HL-60 (cell line): ENCODE data around the gene POLR2L.
A peak's percentile ranks its signal among the peaks of the same experiment; 100 is the strongest.

Experiments
- DNase-seq, 2 experiments: peaks; one replicate each; pipeline ENCODE4 v3.0.0-alpha.2; 2010 to 2020; ENCODE audit warnings: low read depth in 1 of 2, low spot score in 1 of 2
- H3K27ac ChIP-seq: fragments of 250-450 bp; sonication (Bioruptor Pico); replicated peaks from 2 replicates; pipeline ENCODE4 v1.5.1; 2020; ENCODE audit warnings: mild to moderate bottlenecking, moderate library complexity
- H3K27me3 ChIP-seq: fragments of 250-450 bp; sonication (Bioruptor Pico); 2 replicates; pipeline ENCODE4 v1.5.1; 2021; ENCODE audit warnings: mild to moderate bottlenecking, moderate library complexity; ENCODE audit not compliant: insufficient read depth, poor library complexity, severe bottlenecking
- H3K4me3 ChIP-seq: replicated peaks from 2 replicates; pipeline ENCODE4 v1.5.1; 2011; ENCODE audit warnings: mild to moderate bottlenecking, control low read depth, low read length; ENCODE audit not compliant: insufficient read depth
- CTCF ChIP-seq: IDR thresholded peaks from one replicate; pipeline ENCODE4 v1.5.1; 2011; ENCODE audit warnings: low read length, control low read depth, inconsistent platforms; ENCODE audit not compliant: insufficient read depth
- GABPA ChIP-seq: IDR thresholded peaks from 2 replicates; pipeline ENCODE4 v1.6.1; 2012; ENCODE audit warnings: low read depth
- POLR2AphosphoS5 ChIP-seq: IDR thresholded peaks from 2 replicates; pipeline ENCODE4 v1.6.1; 2012; ENCODE audit warnings: low read depth
- REST ChIP-seq: IDR thresholded peaks from 2 replicates; pipeline ENCODE4 v1.6.1; 2012; ENCODE audit warnings: low read depth; ENCODE audit not compliant: insufficient replicate concordance
- SPI1 ChIP-seq: IDR thresholded peaks from 2 replicates; pipeline ENCODE4 v1.6.1; 2012; ENCODE audit warnings: low read depth, mild to moderate bottlenecking, borderline replicate concordance
- long read RNA-seq: library from polyadenylated mRNA; unstranded; transcript quantifications from one replicate; pipeline ENCODE4 v2.0.0, GENCODE V29; 2020

The POLR2L gene
- long read RNA-seq, transcript POLR2L-201 (2 exons, 892 nt) = major isoform, 8 of 8 reads
- long read RNA-seq, partial matches to known transcripts = 0 of 8 reads
- long read RNA-seq, other reads (novel, unspliced or antisense) = 0 of 8 reads

GRCh38 chr11:842370-843002 is at the start of gene POLR2L, which contains the start of gene TSPAN4:
POLR2L (minus strand) TSS chr11:842529; CDS start chr11:842508, 21 bp downstream.
TSPAN4 (plus strand) TSS chr11:842852; CDS start chr11:850305, 7,453 bp downstream.
- peak in 1 of 2 experiments; percentile 85 for DNase-seq
- peak within 1 kb of the TSS; percentile 99 for H3K4me3 ChIP-seq
- peak within 1 kb of the TSS; percentile 64 for H3K27ac ChIP-seq
- peak; percentile 71 for TF ChIP-seq REST
- peak; percentile 93 for TF ChIP-seq POLR2AphosphoS5
- no peak for TF ChIP-seq GABPA
- no peaks in the 10 kb centered on the region for H3K27me3 ChIP-seq

- Histone ChIP-seq H3K4me3 (no peak overlapping the region), H3K27me3 (no peaks in the 10 kb centered on the region), H3K27ac (no peak overlapping the region)
- DNase-seq = no peak
- TF ChIP-seq SPI1 (no peak), REST (no peak), GABPA (no peak), POLR2AphosphoS5 (no peak), CTCF (no peak)
These were observed 48.6 kb upstream of the POLR2L start for GRCh38 chr11:890794-891540.

GRCh38 chr11:889687-890475 is 47.6 kb upstream of the POLR2L start:
- H3K4me3 ChIP-seq = no peak overlapping the region
- TF ChIP-seq POLR2AphosphoS5 = no peak
- no peak for TF ChIP-seq GABPA
- no peak for TF ChIP-seq CTCF
- no peak for TF ChIP-seq REST
- no peak for TF ChIP-seq SPI1
- no peak overlapping the region for H3K27ac ChIP-seq
- no peaks in the 10 kb centered on the region for H3K27me3 ChIP-seq
- no peak for DNase-seq
